Stomach (tissue), 4 donors: ENCODE results near the gene HCFC1R1.

Source experiments
- POLR2A ChIP-seq, 4 donors: fragments of 450-650 bp; IDR thresholded peaks; one replicate each; pipeline ENCODE4 v1.6.1; 2016; ENCODE audit warnings: antibody characterized with exemption in 4 of 4, control low read depth in 2 of 4, mild to moderate bottlenecking in 1 of 4, moderate library complexity in 1 of 4
- TF ChIP-seq, protein P1 (sequence below), 7 experiments: fragments of 450-650 bp in 4 of 7; fragments of 200-600 bp in 3 of 7; sonication (generic) in 3 of 7; IDR thresholded peaks; one replicate each; pipeline ENCODE4 v1.5.1; 2016 to 2019; ENCODE audit warnings: antibody characterized with exemption in 7 of 7, control low read depth in 2 of 7, mild to moderate bottlenecking in 1 of 7

DNA sequence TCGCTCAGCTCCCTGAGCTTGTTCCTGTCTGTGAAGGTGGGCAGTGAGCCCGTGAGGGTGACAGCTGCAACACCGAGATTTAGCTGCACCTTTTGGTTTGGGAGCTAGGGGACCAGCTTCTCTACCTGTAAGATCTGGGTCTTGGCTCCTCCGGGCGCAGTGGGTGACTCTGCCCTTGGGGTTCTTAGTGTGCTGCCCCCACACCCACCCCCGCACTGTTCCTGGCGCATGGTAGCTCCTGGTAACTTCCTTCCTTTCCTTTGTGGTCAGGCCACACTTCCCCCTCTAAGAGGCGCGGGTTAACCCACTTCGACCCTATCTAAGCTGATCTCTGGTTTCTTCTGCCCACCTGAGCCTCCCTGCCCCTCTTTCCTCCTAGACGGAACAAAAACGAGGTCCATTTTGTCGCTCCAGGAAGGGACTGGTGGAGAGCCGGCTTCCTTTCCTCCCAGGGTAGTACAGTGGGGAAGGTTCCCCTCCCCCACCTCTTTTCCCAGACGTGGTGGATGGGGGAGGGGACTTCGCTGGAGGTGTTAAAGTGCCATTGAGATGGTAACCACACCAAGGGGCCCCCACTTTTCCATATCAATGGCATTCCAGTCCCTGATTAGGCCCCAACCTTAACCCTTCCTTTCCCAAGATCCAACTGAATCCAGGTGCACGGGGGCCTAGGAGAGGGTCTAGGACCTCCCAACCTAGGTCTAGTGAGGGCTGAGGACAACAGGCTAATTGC lies 15.6 kb downstream of the HCFC1R1 start:
- TF ChIP-seq, protein P1, sequence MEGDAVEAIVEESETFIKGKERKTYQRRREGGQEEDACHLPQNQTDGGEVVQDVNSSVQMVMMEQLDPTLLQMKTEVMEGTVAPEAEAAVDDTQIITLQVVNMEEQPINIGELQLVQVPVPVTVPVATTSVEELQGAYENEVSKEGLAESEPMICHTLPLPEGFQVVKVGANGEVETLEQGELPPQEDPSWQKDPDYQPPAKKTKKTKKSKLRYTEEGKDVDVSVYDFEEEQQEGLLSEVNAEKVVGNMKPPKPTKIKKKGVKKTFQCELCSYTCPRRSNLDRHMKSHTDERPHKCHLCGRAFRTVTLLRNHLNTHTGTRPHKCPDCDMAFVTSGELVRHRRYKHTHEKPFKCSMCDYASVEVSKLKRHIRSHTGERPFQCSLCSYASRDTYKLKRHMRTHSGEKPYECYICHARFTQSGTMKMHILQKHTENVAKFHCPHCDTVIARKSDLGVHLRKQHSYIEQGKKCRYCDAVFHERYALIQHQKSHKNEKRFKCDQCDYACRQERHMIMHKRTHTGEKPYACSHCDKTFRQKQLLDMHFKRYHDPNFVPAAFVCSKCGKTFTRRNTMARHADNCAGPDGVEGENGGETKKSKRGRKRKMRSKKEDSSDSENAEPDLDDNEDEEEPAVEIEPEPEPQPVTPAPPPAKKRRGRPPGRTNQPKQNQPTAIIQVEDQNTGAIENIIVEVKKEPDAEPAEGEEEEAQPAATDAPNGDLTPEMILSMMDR (IDR thresholded peaks at IDR 0.05) = no peak
- no peak for TF ChIP-seq POLR2A (IDR thresholded peaks at IDR 0.05)
